Astrocyte of the cerebellum (primary cell): ENCODE measurements around the gene CACNB3.

Experiments used
- DNase-seq: peaks from one replicate; pipeline ENCODE4 v3.0.0-alpha.2; 2011; ENCODE audit warnings: low read depth
- H3K4me3 ChIP-seq: 2 replicates; pipeline ENCODE4 v1.5.1; 2011; ENCODE audit warnings: mild to moderate bottlenecking, low read depth, low read length, moderate library complexity
- in situ Hi-C: cut with HindIII; loops from 2 replicates; pipeline ENCODE4 v1.10.0; 2017; ENCODE audit warnings: low sequenced_read_pairs
- TF ChIP-seq, protein P1 (sequence below): IDR thresholded peaks from 2 replicates; pipeline ENCODE4 v1.5.1; 2012; ENCODE audit warnings: low read length, low read depth, moderate library complexity, mild to moderate bottlenecking; ENCODE audit errors: missing control alignments

CACNB3 gene

DNA sequence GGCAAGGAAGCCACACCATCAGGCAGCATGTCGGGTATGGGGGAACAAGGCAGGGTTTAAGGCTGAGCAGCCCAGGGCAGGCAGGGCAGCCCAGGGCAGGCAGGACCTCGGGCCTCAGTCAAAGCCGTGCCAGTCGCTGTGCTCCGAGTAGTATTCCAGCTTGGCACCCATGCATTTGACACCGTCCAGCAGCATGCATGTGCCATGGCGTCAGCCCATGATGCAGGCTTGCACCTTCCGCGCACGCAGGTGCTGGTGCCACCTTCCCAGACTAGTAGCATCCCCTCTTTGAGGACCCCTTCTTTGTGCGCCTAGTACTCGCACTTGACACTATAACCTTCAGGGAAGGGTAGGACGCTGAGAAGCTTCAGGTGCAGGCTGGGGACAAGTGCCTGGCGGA is 17.8 kb upstream of the CACNB3 start:
- TF ChIP-seq, protein P1, sequence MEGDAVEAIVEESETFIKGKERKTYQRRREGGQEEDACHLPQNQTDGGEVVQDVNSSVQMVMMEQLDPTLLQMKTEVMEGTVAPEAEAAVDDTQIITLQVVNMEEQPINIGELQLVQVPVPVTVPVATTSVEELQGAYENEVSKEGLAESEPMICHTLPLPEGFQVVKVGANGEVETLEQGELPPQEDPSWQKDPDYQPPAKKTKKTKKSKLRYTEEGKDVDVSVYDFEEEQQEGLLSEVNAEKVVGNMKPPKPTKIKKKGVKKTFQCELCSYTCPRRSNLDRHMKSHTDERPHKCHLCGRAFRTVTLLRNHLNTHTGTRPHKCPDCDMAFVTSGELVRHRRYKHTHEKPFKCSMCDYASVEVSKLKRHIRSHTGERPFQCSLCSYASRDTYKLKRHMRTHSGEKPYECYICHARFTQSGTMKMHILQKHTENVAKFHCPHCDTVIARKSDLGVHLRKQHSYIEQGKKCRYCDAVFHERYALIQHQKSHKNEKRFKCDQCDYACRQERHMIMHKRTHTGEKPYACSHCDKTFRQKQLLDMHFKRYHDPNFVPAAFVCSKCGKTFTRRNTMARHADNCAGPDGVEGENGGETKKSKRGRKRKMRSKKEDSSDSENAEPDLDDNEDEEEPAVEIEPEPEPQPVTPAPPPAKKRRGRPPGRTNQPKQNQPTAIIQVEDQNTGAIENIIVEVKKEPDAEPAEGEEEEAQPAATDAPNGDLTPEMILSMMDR: no peak
- DNase-seq: no peak
- in situ Hi-C loops: no loop called here
- H3K4me3 ChIP-seq: no peak overlapping the region

DNA sequence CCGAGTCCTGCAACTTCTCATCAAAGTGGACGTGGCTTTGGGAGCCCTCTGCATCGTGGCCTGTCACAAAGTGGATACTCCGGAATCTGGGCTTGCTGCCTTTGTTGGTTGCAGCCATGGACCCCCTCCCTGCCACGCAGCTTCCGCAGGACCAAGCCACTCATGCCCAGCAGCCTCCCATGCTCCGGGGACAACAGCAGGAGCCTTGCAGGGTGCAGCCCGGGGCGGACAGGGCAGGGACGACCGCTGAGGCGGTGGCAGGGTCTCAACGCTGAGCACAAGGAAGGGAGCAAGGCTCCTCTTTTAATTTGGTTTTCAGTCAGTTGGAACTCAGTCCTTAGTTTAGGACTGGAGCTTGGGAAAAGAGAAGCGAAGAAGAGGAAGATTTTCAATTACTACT is 17.3 kb upstream of the CACNB3 start:
- DNase-seq: no peak
- in situ Hi-C loops: no loop called here
- H3K4me3 ChIP-seq: no peak overlapping the region
- TF ChIP-seq, protein P1: no peak

DNA sequence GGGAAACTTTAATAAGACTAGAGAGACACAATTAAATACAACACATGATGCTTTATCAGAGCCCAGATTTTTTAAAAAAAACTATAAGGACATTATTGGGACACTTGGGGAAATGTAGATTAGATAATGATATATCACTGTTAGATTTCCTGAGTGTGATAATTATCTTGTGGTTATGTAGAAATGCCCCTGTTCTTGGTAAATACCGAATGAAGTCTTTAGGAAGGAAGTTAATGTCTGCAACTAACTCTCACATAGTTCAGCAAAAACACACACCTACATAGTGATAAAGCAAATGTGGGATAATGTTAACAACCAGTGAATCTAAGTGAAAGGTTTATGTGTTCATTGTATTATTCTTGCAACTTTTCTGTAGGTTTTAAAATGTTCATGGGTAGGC is 14.6 kb upstream of the CACNB3 start:
- TF ChIP-seq, protein P1: no peak
- in situ Hi-C loops: no loop called here
- no peak for DNase-seq
- no peak overlapping the region for H3K4me3 ChIP-seq

DNA sequence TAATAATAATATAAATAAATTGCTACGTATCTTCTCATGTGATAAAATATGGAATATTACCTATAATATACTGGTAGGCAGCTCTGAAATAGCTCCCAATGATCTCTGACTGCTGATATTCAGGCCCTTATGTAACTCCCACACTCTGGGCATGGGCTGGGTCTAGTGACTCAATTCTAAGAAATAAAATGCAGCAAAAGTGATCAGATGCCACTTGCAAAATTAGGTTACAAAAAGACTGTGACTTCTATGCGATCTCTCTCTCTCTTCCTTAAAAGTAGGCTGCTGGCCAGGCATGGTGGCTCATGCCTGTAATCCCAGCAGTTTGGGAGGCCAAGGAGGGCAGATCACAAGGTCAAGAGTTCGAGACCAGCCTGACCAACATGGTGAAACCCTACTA is 10.3 kb upstream of the CACNB3 start:
- in situ Hi-C loops: no loop called here
- no peak for DNase-seq
- H3K4me3 ChIP-seq: no peak overlapping the region
- TF ChIP-seq, protein P1: no peak

DNA sequence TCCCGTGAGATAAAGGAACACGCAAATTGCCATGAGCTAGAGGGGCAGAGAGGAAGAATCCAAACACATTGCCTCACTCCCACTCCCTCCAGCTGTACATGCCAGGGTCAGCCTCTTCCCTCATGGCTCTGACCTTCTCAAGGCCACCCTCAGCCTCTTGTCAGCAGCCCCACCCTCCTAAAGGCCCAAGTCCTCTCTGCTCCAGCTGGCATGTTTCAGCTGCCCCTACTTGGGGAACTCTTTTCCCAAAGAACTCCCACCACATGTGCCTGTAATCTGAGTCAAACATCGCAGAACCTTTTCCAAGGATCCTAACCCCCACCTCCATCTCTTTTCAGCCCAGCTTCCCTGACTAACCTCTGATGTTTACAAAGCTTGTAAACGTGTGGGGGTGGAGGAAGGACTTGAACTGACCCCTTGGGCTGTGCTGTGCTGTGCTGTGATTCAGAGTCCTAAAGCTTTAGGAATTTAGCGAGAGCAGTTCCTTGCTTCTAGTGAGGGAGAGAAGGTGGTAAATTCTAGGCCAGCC is 7.3 kb upstream of the CACNB3 start:
- no peak overlapping the region for H3K4me3 ChIP-seq
- DNase-seq: peak; percentile 28
- in situ Hi-C loops: no loop called here
- TF ChIP-seq, protein P1: no peak

DNA sequence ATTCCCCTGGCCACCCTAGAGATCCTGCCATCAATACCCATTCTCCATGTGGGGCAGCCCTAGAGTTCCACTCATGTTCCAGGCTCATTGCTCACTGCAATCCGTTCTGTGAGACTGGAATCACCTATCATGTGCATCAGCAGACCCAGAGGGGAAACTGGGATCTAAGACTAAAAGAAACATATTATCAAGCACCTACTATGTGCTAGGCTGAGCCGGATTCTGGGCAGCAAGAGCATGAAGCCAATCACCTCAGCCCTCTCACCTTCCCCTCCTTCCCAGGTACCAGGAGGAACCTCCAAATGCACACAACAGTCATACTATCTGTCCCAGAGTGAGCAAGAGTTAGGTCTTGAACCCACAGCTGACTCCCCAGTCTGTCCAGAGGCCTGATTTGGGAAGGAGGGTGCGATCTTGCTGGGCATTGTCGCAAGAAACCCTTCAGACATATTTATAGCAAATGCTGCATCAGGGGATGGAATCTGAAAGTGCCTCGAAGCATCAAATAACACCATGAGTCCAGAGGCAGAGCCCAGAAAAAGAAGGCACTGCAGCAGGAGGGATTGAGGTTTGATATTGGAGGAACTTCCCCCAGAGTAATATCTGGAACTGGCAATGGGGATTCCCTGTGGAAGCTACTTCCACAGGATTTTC is 6.7 kb upstream of the CACNB3 start:
- DNase-seq: no peak
- no peak overlapping the region for H3K4me3 ChIP-seq
- in situ Hi-C loops: no loop called here
- TF ChIP-seq, protein P1: no peak

DNA sequence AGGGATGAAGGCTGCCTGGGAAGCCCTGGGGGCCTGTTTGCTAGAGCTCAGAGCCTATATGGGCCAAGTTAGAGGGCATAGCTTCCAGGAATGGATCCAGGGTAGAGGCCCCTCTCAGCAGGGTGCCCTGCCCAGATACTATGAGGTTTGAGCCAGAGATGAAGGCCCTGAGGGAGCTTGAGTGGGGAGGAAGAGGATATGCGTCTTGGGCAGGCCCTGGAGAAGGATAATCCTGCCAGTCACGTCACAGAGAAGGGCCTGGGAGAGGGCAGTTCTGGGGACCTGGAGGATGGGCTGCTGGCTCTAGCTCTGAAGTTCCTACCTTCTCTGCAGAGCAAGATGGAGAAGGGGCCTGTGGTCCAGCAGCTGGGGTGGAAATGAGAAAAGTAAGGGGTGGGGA is 5.9 kb upstream of the CACNB3 start:
- TF ChIP-seq, protein P1: no peak
- no peak overlapping the region for H3K4me3 ChIP-seq
- in situ Hi-C loops: no loop called here
- DNase-seq: no peak
